Rectal smooth muscle tissue (tissue), 1 donor: ENCODE measurements around the gene KIAA2012.
A peak's percentile ranks its signal among the peaks of the same experiment; 100 is the strongest.

ENCODE experiments used
- H3K27ac ChIP-seq: one replicate; pipeline ENCODE4 v1.7.0; 2013; ENCODE audit warnings: low read depth, low read length, inconsistent platforms
- H3K27me3 ChIP-seq: one replicate; pipeline ENCODE4 v1.7.0; 2013; ENCODE audit warnings: low read length; ENCODE audit not compliant: control insufficient read depth, insufficient read depth
- H3K36me3 ChIP-seq: one replicate; pipeline ENCODE4 v1.7.0; 2013; ENCODE audit warnings: low read length; ENCODE audit not compliant: control insufficient read depth, insufficient read depth
- H3K4me1 ChIP-seq: one replicate; pipeline ENCODE4 v1.7.0; 2013; ENCODE audit warnings: low read length; ENCODE audit not compliant: control insufficient read depth, insufficient read depth
- H3K4me3 ChIP-seq: one replicate; pipeline ENCODE4 v1.7.0; 2013; ENCODE audit warnings: low read length
- H3K9ac ChIP-seq: one replicate; pipeline ENCODE4 v1.7.0; 2013; ENCODE audit warnings: low read length

The KIAA2012 gene

DNA sequence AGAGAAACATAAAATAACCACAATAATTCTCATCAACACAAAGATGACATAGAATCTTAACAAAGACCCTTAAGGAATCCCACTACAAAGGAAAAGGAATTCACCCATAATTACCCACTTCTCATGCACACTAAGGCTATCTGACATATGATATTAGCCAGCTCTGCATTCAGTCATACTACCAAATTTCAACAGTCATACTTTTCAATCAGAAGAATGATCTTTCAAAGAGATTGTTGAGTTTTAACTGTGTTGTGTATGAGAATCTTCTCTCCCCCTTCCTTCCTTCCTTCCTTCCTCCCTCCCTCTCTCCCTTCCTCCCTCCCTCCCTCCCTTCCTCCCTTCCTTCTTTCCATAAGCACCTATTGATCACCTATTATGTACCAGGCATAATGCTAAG is 22.4 kb upstream of the KIAA2012 start:
- no peaks in the 10 kb centered on the region for H3K4me1 ChIP-seq
- no peaks in the 10 kb centered on the region for H3K27me3 ChIP-seq
- H3K4me3 ChIP-seq, result no peak overlapping the region
- H3K27ac ChIP-seq, result no peak overlapping the region
- H3K9ac ChIP-seq, result no peak overlapping the region
- no peaks in the 10 kb centered on the region for H3K36me3 ChIP-seq

DNA sequence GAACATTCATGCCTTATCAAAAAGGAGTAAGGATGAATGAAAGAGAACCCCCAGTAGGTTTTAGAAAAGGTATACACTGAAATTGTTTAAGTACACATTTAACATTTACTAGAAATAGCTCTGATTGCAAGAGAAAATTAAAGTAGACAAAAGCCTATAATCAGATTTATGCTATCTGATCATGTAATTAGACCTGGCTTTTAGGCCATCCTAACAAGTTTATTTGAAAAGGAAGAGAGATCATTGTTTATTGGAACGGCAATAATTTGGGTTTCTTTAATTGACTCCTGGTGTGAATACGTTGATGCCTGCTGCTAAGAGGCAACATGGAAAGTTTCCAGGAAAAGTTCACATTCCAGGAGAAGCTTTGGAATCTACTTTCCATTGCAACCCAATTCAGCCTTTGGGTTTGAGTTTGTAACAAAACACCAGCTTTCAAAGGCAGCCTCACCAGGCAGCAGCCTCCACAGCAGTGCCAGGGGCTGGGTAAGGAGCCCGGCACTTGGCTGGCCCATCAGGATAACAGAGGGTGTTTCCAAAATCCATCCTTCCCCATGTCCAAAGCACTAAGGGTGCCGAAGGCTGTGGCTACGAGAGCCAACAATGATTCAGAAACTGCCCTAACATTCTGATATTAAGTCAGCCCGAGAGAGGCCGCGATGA is 21.4 kb upstream of the KIAA2012 start:
- H3K36me3 ChIP-seq, result no peaks in the 10 kb centered on the region
- no peak overlapping the region for H3K27ac ChIP-seq

GRCh38 chr2:202052235-202052634 is 20.8 kb upstream of the KIAA2012 start:
- Histone ChIP-seq H3K27me3 (no peaks in the 10 kb centered on the region), H3K36me3 (no peaks in the 10 kb centered on the region), H3K9ac (no peak overlapping the region), H3K4me1 (no peaks in the 10 kb centered on the region), H3K27ac (no peak overlapping the region), H3K4me3 (no peak overlapping the region)

More for the DNA sequence above, 21.4 kb upstream of the KIAA2012 start:
- no peaks in the 10 kb centered on the region for H3K27me3 ChIP-seq
- H3K4me3 ChIP-seq, result no peak overlapping the region
- H3K9ac ChIP-seq, result no peak overlapping the region
- no peaks in the 10 kb centered on the region for H3K4me1 ChIP-seq

- Histone ChIP-seq H3K9ac (no peak overlapping the region), H3K4me1 (no peaks in the 10 kb centered on the region)
Measured at GRCh38 chr2:202054679-202055078, 18.4 kb upstream of the KIAA2012 start.

DNA sequence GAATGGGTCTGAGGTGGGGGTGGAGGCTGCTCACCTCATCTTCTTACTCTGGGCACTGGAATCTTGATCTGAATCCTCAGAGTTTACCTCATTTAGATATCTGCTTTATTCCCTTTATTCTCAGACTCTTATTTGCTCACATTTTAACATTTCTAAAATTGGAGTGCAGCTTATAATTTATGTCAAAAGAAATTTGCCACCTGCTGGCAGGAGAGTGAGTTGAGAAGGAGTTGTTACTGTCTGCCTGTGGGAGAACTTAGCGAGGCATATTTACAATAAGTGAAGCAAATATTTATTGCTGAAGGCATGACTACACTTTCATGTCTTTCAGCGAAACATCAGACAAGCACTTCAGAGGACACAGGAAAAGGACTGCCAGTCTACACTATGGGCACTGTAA is 16.4 kb upstream of the KIAA2012 start:
- H3K4me3 ChIP-seq, result no peak overlapping the region
- H3K4me1 ChIP-seq, result no peaks in the 10 kb centered on the region
- no peaks in the 10 kb centered on the region for H3K36me3 ChIP-seq
- no peak overlapping the region for H3K27ac ChIP-seq
- no peaks in the 10 kb centered on the region for H3K27me3 ChIP-seq
- no peak overlapping the region for H3K9ac ChIP-seq

More at GRCh38 chr2:202054679-202055078, 18.4 kb upstream of the KIAA2012 start:
- H3K27ac ChIP-seq, result no peak overlapping the region
- H3K27me3 ChIP-seq, result no peaks in the 10 kb centered on the region
- H3K36me3 ChIP-seq, result no peaks in the 10 kb centered on the region
- no peak overlapping the region for H3K4me3 ChIP-seq

GRCh38 chr2:202060218-202060617 is 12.8 kb upstream of the KIAA2012 start:
- peaks cover 11% of the 10 kb centered on the region for H3K4me1 ChIP-seq
- no peaks in the 10 kb centered on the region for H3K27me3 ChIP-seq
- no peaks in the 10 kb centered on the region for H3K36me3 ChIP-seq
- no peak overlapping the region for H3K4me3 ChIP-seq
- no peak overlapping the region for H3K27ac ChIP-seq
- no peak overlapping the region for H3K9ac ChIP-seq

DNA sequence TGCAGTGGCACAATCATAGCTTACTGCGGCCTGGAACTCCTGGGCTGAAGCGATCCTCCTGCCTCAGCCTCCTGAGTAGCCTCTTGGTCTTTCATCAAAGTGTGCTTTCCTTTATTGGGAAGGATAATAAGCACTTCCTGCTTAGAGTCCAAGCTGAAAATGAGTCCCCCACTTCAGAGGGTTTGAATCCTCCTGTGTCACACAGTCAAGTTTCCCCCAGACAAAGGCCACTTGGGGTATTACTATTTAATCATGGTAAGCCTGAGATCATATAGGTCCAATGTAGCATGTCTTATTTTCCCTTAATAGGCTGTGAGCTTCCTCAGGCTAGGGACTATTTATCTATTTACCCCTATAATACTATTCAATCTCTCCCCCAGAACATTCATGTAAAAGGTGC is 11.4 kb upstream of the KIAA2012 start:
- peaks cover 11% of the 10 kb centered on the region for H3K4me1 ChIP-seq

GRCh38 chr2:202064171-202064880 is 8.7 kb upstream of the KIAA2012 start:
- H3K27me3 ChIP-seq, result no peaks in the 10 kb centered on the region
- peak overlapping the region; percentile 16 for H3K9ac ChIP-seq
- H3K27ac ChIP-seq, result peak overlapping the region; percentile 62
- no peaks in the 10 kb centered on the region for H3K36me3 ChIP-seq
- peaks cover 11% of the 10 kb centered on the region for H3K4me1 ChIP-seq
- H3K4me3 ChIP-seq, result no peak overlapping the region

More for the DNA sequence above, 11.4 kb upstream of the KIAA2012 start:
- no peak overlapping the region for H3K4me3 ChIP-seq
- no peak overlapping the region for H3K27ac ChIP-seq
- no peaks in the 10 kb centered on the region for H3K36me3 ChIP-seq
- H3K9ac ChIP-seq, result no peak overlapping the region
- H3K27me3 ChIP-seq, result no peaks in the 10 kb centered on the region

- H3K9ac ChIP-seq, result no peak overlapping the region
- H3K27me3 ChIP-seq, result no peaks in the 10 kb centered on the region
- H3K4me3 ChIP-seq, result no peak overlapping the region
- H3K36me3 ChIP-seq, result no peaks in the 10 kb centered on the region
- peak overlapping the region; percentile 62 for H3K27ac ChIP-seq
- peaks cover 11% of the 10 kb centered on the region for H3K4me1 ChIP-seq
Measured at GRCh38 chr2:202064881-202065230, 8.2 kb upstream of the KIAA2012 start.

DNA sequence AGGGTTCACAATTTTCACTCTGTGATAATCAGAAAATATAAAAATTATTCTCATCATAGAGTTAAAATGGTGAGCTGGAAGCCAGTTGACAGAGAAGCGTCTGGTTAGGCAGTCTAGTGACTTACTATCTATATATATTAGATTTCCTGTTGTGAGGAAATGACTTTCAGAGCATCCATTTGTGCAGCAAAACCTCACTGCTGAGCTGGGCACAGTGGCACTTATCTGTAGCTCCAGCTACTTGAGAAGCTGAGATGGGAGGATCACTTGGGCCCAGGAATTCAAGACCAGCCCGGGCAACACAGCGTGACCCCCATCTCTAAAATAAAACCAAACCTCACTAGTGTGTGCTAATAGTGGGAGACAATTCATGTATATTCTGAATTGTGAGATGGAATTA is 7.2 kb upstream of the KIAA2012 start:
- H3K4me1 ChIP-seq, result peaks cover 11% of the 10 kb centered on the region
- H3K9ac ChIP-seq, result no peak overlapping the region
- no peak overlapping the region for H3K4me3 ChIP-seq
- H3K27ac ChIP-seq, result no peak overlapping the region
- no peaks in the 10 kb centered on the region for H3K36me3 ChIP-seq
- no peaks in the 10 kb centered on the region for H3K27me3 ChIP-seq

GRCh38 chr2:202066875-202067274 is 6.2 kb upstream of the KIAA2012 start:
- H3K4me3 ChIP-seq, result no peak overlapping the region
- H3K9ac ChIP-seq, result no peak overlapping the region
- H3K36me3 ChIP-seq, result no peaks in the 10 kb centered on the region
- no peaks in the 10 kb centered on the region for H3K27me3 ChIP-seq
- peaks cover 11% of the 10 kb centered on the region for H3K4me1 ChIP-seq
- no peak overlapping the region for H3K27ac ChIP-seq

- no peaks in the 10 kb centered on the region for H3K36me3 ChIP-seq
- H3K4me3 ChIP-seq, result no peak overlapping the region
- H3K27me3 ChIP-seq, result no peaks in the 10 kb centered on the region
- no peak overlapping the region for H3K27ac ChIP-seq
- no peak overlapping the region for H3K9ac ChIP-seq
- peaks cover 11% of the 10 kb centered on the region for H3K4me1 ChIP-seq
Measured at GRCh38 chr2:202067589-202067988, 5.5 kb upstream of the KIAA2012 start.
